ENCODE results near the gene TRAPPC3L. TPM values are rescaled to one million over a fixed set of nuclear protein-coding genes. Genes with fewer than 3 reads are reported as not detected.

The TRAPPC3L gene
- total RNA-seq, 1 donor from 2014 or later = not detected

DNA sequence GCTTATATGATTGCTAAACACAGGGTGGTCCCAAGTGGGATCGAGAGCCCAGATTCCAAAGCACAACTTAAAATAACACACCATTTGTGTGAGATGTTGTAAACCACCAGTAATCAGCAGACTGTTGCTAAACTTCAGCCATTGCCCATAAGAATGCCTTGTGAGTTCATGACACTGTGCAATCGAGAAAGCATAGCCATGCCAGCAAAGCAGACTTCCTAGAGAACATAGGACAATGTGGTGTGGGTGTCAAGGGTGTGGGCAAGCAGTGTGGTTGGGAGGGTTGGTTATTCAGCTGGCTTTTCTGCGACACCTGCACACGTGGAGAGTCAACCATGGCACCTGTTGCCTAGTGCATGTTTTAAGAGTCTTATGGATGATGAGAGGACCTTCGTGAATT is 100.4 kb downstream of the TRAPPC3L start:
- no peak for TF ChIP-seq CTCF (IDR thresholded peaks at IDR 0.05)
- no peak for DNase-seq (ENCODE audit: low spot score)
- H3K9me3 Mint-ChIP-seq (ENCODE audit: low read depth) = no peaks in the 10 kb centered on the region
- no peak overlapping the region for H3K4me3 Mint-ChIP-seq (ENCODE audit: unreplicated experiment)
- H3K27ac Mint-ChIP-seq (ENCODE audit: unreplicated experiment) = no peak overlapping the region
- peaks cover 67% of the 10 kb centered on the region for H3K4me1 Mint-ChIP-seq (ENCODE audit: low read depth)
- H3K36me3 Mint-ChIP-seq (ENCODE audit: low read depth) = no peaks in the 10 kb centered on the region
- no peaks in the 10 kb centered on the region for H3K27me3 Mint-ChIP-seq (ENCODE audit: low read depth)

Other genes with a start within 250 kb of the TRAPPC3L start
- gene DSE, start 174.7 kb downstream of the TRAPPC3L start, total RNA-seq = 71.9 to 95.0 TPM (median 78.0 TPM) in 3 replicates
- 1.9 to 3.6 TPM (median 2.7 TPM) in 3 replicates for gene CALHM6, start 84.3 kb downstream of the TRAPPC3L start, total RNA-seq
- gene CALHM5, start 34.0 kb downstream of the TRAPPC3L start, total RNA-seq = 9.7 to 10.8 TPM (median 10.4 TPM) in 3 replicates
- not detected in 3 replicates for gene CALHM4, start 8.1 kb upstream of the TRAPPC3L start, total RNA-seq
- 38.4 to 52.2 TPM (median 44.4 TPM) in 3 replicates for gene RWDD1, start 25.8 kb upstream of the TRAPPC3L start, total RNA-seq
- 0.36 TPM in 1 of 3 replicates, not detected in the others for gene RSPH4A, start 70.8 kb upstream of the TRAPPC3L start, total RNA-seq
- gene ZUP1, start 123.1 kb upstream of the TRAPPC3L start, total RNA-seq = 9.3 to 9.9 TPM (median 9.5 TPM) in 3 replicates
- 8.3 to 11.4 TPM (median 10.0 TPM) in 3 replicates for gene KPNA5, start 135.5 kb upstream of the TRAPPC3L start, total RNA-seq
- not detected in 3 replicates for gene FAM162B, start 220.0 kb upstream of the TRAPPC3L start, total RNA-seq

Data from chondrocyte (in vitro differentiated cells).